Sigmoid colon (tissue), 4 donors: ENCODE measurements around the gene GRID1.

ENCODE experiments used
- CTCF ChIP-seq, 4 experiments: fragments of 450-650 bp in 3 of 4; fragments of 200-600 bp in 1 of 4; IDR thresholded peaks; one replicate each; pipeline ENCODE4 v1.5.1; 2016 to 2019; ENCODE audit warnings: antibody characterized with exemption in 4 of 4, mild to moderate bottlenecking in 3 of 4, moderate library complexity in 2 of 4
- EP300 ChIP-seq, 4 donors: sonication (generic); formaldehyde crosslinking; IDR thresholded peaks; one replicate each; pipeline ENCODE4 v1.6.1; 2017; ENCODE audit warnings: antibody characterized with exemption in 4 of 4
- POLR2A ChIP-seq, 2 donors: fragments of 450-650 bp; IDR thresholded peaks; one replicate each; pipeline ENCODE4 v1.6.1; 2016; ENCODE audit warnings: antibody characterized with exemption in 2 of 2, mild to moderate bottlenecking in 2 of 2, moderate library complexity in 2 of 2
- POLR2AphosphoS5 ChIP-seq, 4 donors: sonication (generic); formaldehyde crosslinking; IDR thresholded peaks; one replicate each; pipeline ENCODE4 v1.6.1; 2017; ENCODE audit warnings: antibody characterized with exemption in 4 of 4

GRCh38 chr10:86104156-86104555 lies 262.4 kb downstream of the GRID1 start:
- TF ChIP-seq CTCF (IDR thresholded peaks at IDR 0.05) = no peak
- no peak for TF ChIP-seq POLR2AphosphoS5 (IDR thresholded peaks at IDR 0.05)
- TF ChIP-seq POLR2A (IDR thresholded peaks at IDR 0.05) = no peak
- TF ChIP-seq EP300 (IDR thresholded peaks at IDR 0.05) = no peak
